B cell (primary cell): ENCODE data around the gene MMP15. TPM values are rescaled to one million over a fixed set of nuclear protein-coding genes. Genes with fewer than 3 reads are reported as not detected.

Experiments used
- ATAC-seq: fragments of 200-7000 bp; cut with Tn5 transposase; one replicate; pipeline ENCODE4 v1.10.0; 2021; ENCODE audit warnings: low read depth, mild to moderate bottlenecking, moderate number of reproducible peaks, moderate library complexity
- CTCF ChIA-PET: fragments of 350-600 bp; sonication (Branson Sonifier 250); formaldehyde crosslinking; loops from one replicate; lab custom pipeline; 2021; ENCODE audit warnings: antibody characterized with exemption, inconsistent platforms; lab: Charles Lee
- POLR2A ChIA-PET: fragments of 350-600 bp; sonication (Branson Sonifier 250); formaldehyde crosslinking; loops from one replicate; lab custom pipeline; 2021; ENCODE audit warnings: antibody characterized with exemption; lab: Charles Lee
- DNase-seq: peaks from one replicate; pipeline ENCODE4 v3.0.0; 2013
- H2AFZ ChIP-seq: 2 replicates; pipeline ENCODE4 v1.6.1; 2012; ENCODE audit warnings: mild to moderate bottlenecking, low read depth, low read length; ENCODE audit not compliant: insufficient read depth, poor library complexity, severe bottlenecking
- H3K27ac ChIP-seq, 2 donors: 1 replicate in 1 of 2; 2 replicates in 1 of 2; pipeline ENCODE4 v1.5.1; 2012 to 2013; ENCODE audit warnings: low read length in 2 of 2, mild to moderate bottlenecking in 2 of 2, moderate library complexity in 1 of 2
- H3K27me3 ChIP-seq, 4 experiments: fragments of 200-600 bp in 1 of 4; sonication (generic) in 1 of 4; replicated peaks in 1 of 4; 1 replicate in 2 of 4; 2 replicates in 2 of 4; pipeline versions ENCODE4 v1.6.1 to v1.7.0; 2013 to 2016; ENCODE audit warnings: low read length in 3 of 4, mild to moderate bottlenecking in 2 of 4, mixed read lengths in 1 of 4, moderate library complexity in 1 of 4; ENCODE audit not compliant: insufficient read depth in 4 of 4, control insufficient read depth in 3 of 4; ENCODE audit errors: control extremely low read depth in 1 of 4
- H3K36me3 ChIP-seq, 2 experiments: replicated peaks in 1 of 2; 1 replicate in 1 of 2; 2 replicates in 1 of 2; pipeline versions ENCODE4 v1.6.1 to v1.7.1; 2013; ENCODE audit warnings: low read length in 1 of 2; ENCODE audit not compliant: insufficient read depth in 2 of 2, control insufficient read depth in 1 of 2; ENCODE audit errors: control extremely low read depth in 1 of 2, extremely low read depth in 1 of 2
- H3K4me1 ChIP-seq, 2 donors: fragments of 200-600 bp in 1 of 2; sonication (generic) in 1 of 2; 1 replicate in 1 of 2; 2 replicates in 1 of 2; pipeline versions ENCODE4 v1.5.1 to v1.6.1; 2013 to 2017; ENCODE audit warnings: low read length in 2 of 2; ENCODE audit not compliant: control insufficient read depth in 2 of 2, insufficient read depth in 2 of 2
- H3K4me2 ChIP-seq: replicated peaks from 2 replicates; pipeline ENCODE3; 2012; ENCODE audit warnings: mild to moderate bottlenecking, low read depth, low read length; ENCODE audit not compliant: poor library complexity, severe bottlenecking
- H3K4me3 ChIP-seq, 5 experiments: fragments of 200-600 bp in 1 of 5; sonication (generic) in 1 of 5; 1 replicate in 3 of 5; 2 replicates in 2 of 5; pipeline versions ENCODE4 v1.5.1 to v1.7.0; 2011 to 2016; ENCODE audit warnings: low read length in 4 of 5, mild to moderate bottlenecking in 4 of 5, low read depth in 2 of 5, control low read depth in 1 of 5, moderate library complexity in 1 of 5; ENCODE audit not compliant: insufficient read depth in 1 of 5; ENCODE audit errors: control extremely low read depth in 1 of 5, extremely low read depth in 1 of 5
- H3K79me2 ChIP-seq: fragments of 200-600 bp; sonication (generic); one replicate; pipeline ENCODE4 v1.6.0; 2016; ENCODE audit warnings: low read length; ENCODE audit not compliant: control insufficient read depth, insufficient read depth
- H3K9ac ChIP-seq: fragments of 200-600 bp; sonication (generic); 2 replicates; pipeline ENCODE4 v1.6.1; 2017; ENCODE audit warnings: mild to moderate bottlenecking, low read length, moderate library complexity
- H3K9me3 ChIP-seq, 3 donors: one replicate each; pipeline versions ENCODE4 v1.6.1 to v1.7.1; 2013; ENCODE audit warnings: low read length in 2 of 3; ENCODE audit not compliant: control insufficient read depth in 2 of 3, insufficient read depth in 1 of 3; ENCODE audit errors: control extremely low read depth in 1 of 3
- H4K20me1 ChIP-seq: 2 replicates; pipeline ENCODE4 v1.6.0; 2012; ENCODE audit warnings: mild to moderate bottlenecking, low read length; ENCODE audit not compliant: insufficient read depth, control insufficient read depth, poor library complexity, severe bottlenecking
- H3K27ac Mint-ChIP-seq: one replicate; pipeline ENCODE4 v1.8.0; 2021; ENCODE audit warnings: mixed read lengths
- H3K27me3 Mint-ChIP-seq: one replicate; pipeline ENCODE4 v1.8.0; 2021; ENCODE audit warnings: mixed read lengths
- H3K4me1 Mint-ChIP-seq: one replicate; pipeline ENCODE4 v1.8.0; 2021; ENCODE audit warnings: mixed read lengths
- H3K4me3 Mint-ChIP-seq: one replicate; pipeline ENCODE4 v1.8.0; 2021; ENCODE audit warnings: mixed read lengths
- H3K9me3 Mint-ChIP-seq: one replicate; pipeline ENCODE4 v1.8.0; 2022; ENCODE audit warnings: mixed read lengths; ENCODE audit not compliant: insufficient read depth
- EZH2 ChIP-seq: IDR thresholded peaks from 2 replicates; pipeline ENCODE4 v1.6.1; 2012; ENCODE audit warnings: borderline replicate concordance, low read depth, mild to moderate bottlenecking, moderate library complexity, low read length; ENCODE audit not compliant: insufficient read depth, poor library complexity, severe bottlenecking
- WGBS: methylation state at CpG from one replicate; pipeline ENCODE4 v1.1.5; 2013; ENCODE audit warnings: missing lambda C conversion rate; ENCODE audit not compliant: insufficient coverage; 5-methylcytosine and 5-hydroxymethylcytosine counted together
- intact Hi-C: fragments of 100-400 bp; cut with micrococcal nuclease; formaldehyde crosslinking; loops from one replicate; pipeline ENCODE4 v1.10.0; 2022
- polyA plus RNA-seq: library from polyadenylated mRNA; depleted of rRNA; stranded (reverse); fragments of >200 nt; gene quantifications from 2 replicates; pipeline ENCODE4 v1.2.3, GENCODE V29; 2012
- total RNA-seq, 2 donors: library from RNA; stranded (reverse); fragments of 120-200 nt in 1 of 2; gene quantifications; 1 replicate in 1 of 2; 2 replicates in 1 of 2; pipeline versions ENCODE4 v1.2.3 to v1.2.4, GENCODE V29; 2013 to 2022
- TF ChIP-seq, protein P1 (sequence below): fragments of 200-600 bp; IDR thresholded peaks from one replicate; pipeline ENCODE4 v1.8.0; 2022; ENCODE audit warnings: antibody characterized with exemption, mild to moderate bottlenecking

The MMP15 gene
- total and polyA plus RNA-seq, 2 donors (not counting 1 experiment from before 2014, with no cell fraction given), result not detected

DNA sequence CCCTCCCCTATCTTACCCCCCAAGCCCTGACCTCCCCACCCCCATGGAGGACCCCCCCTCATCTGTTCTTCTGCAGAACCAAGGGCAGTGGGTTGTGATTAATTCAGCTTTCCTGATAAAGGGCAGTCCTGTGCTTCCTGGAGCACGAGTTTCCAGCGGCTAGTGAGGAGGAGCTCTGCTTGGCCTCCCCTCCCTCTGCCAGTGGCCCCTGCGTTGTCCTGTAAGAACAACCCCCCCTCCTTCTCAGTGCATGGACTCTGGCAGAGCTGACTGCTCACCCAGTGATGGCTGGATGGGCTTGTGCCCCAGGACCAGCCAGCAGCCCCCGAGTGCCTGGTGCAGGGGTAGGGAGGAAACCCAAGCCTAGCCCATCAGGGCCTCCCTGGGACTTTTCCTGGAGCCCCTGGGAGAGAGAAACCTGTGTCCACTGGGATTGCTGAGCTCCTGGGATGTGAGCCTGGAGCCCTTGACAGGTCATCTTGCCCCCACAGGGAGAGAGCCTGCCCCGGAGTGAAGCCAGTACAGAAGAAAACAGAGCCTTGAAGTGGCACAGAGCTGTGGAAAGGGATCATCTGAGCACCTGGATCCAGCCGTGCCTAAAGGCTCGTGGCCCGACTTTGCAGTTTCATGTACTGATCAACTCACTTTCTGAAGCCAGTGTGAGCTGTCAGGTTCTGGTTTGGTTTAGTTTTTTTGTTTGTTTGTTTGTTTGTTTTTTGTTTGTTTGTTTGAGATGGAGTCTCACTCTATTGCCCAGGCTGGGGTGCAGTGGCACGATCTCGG lies 26.5 kb downstream of the MMP15 start:
- POLR2A ChIA-PET, result no interaction called here
- Mint-ChIP-seq H3K4me3 (no peak overlapping the region), H3K27ac (no peak overlapping the region), H3K27me3 (peaks cover 5% of the 10 kb centered on the region), H3K4me1 (no peaks in the 10 kb centered on the region), H3K9me3 (no peaks in the 10 kb centered on the region)
- Histone ChIP-seq H3K36me3 (no peaks in the 10 kb centered on the region), H3K4me2 (no peak overlapping the region), H2AFZ (no peak overlapping the region), H3K79me2 (no peaks in the 10 kb centered on the region), H4K20me1 (no peaks in the 10 kb centered on the region), H3K27ac (no peak overlapping the region), H3K4me1 (no peaks in the 10 kb centered on the region), H3K9ac (no peak overlapping the region), H3K9me3 (peaks cover 0 to 3% (median 0%) of the 10 kb centered on the region in 3 donors), H3K4me3 (no peak overlapping the region), H3K27me3 (no peaks in the 10 kb centered on the region)
- ATAC-seq (no peak), DNase-seq (no peak)
- CTCF ChIA-PET, result no interaction called here
- 84% methylated on average over 5 of the region's 10 CpGs for WGBS
- TF ChIP-seq EZH2, result no peak
- TF ChIP-seq, protein P1, sequence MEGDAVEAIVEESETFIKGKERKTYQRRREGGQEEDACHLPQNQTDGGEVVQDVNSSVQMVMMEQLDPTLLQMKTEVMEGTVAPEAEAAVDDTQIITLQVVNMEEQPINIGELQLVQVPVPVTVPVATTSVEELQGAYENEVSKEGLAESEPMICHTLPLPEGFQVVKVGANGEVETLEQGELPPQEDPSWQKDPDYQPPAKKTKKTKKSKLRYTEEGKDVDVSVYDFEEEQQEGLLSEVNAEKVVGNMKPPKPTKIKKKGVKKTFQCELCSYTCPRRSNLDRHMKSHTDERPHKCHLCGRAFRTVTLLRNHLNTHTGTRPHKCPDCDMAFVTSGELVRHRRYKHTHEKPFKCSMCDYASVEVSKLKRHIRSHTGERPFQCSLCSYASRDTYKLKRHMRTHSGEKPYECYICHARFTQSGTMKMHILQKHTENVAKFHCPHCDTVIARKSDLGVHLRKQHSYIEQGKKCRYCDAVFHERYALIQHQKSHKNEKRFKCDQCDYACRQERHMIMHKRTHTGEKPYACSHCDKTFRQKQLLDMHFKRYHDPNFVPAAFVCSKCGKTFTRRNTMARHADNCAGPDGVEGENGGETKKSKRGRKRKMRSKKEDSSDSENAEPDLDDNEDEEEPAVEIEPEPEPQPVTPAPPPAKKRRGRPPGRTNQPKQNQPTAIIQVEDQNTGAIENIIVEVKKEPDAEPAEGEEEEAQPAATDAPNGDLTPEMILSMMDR, result no peak
- intact Hi-C loops, result no loop called here

DNA sequence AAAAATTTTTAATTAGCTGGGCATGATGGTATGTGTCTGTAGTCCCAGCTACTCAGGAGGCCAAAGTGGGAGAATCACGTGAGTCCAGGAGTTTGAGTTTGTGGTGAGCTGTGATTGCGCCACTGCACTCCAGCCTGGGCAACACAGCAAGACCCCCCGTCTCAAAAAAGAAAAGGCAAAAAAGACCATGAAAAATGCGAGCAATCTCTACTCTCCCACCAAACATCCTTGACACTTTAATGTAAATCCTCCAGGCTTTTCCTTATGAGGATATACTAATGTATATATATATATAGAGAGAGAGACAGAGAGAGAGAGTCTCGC lies 28.1 kb downstream of the MMP15 start:
- Histone ChIP-seq H3K9me3 (peaks cover 0 to 3% (median 0%) of the 10 kb centered on the region in 3 donors), H3K27ac (no peak overlapping the region), H3K36me3 (no peaks in the 10 kb centered on the region), H2AFZ (no peak overlapping the region), H3K79me2 (no peaks in the 10 kb centered on the region), H3K4me2 (no peak overlapping the region), H3K27me3 (no peaks in the 10 kb centered on the region), H4K20me1 (no peaks in the 10 kb centered on the region), H3K9ac (no peak overlapping the region), H3K4me3 (no peak overlapping the region), H3K4me1 (no peaks in the 10 kb centered on the region)
- H3K4me1 Mint-ChIP-seq, result no peaks in the 10 kb centered on the region
- intact Hi-C loops, result no loop called here
- no peak overlapping the region for H3K4me3 Mint-ChIP-seq
- no peak for TF ChIP-seq EZH2
- TF ChIP-seq, protein P1, result no peak
- no peak overlapping the region for H3K27ac Mint-ChIP-seq
- DNase-seq (no peak), ATAC-seq (no peak)
- peaks cover 5% of the 10 kb centered on the region for H3K27me3 Mint-ChIP-seq
- WGBS, result 100% methylated on average over 1 of the region's 5 CpGs
- ChIA-PET POLR2A (no interaction called here), CTCF (interaction anchor here (0.9 kb wide), 1 partner anchor 9 kb away, joined by 3 read pairs; no protein-coding TSS in a partner anchor)
- H3K9me3 Mint-ChIP-seq, result no peaks in the 10 kb centered on the region
